Kidney epithelial cell (primary cell): Measurements from ENCODE around the gene PODN. TPM values are rescaled to one million over a fixed set of nuclear protein-coding genes. Genes with fewer than 3 reads are reported as not detected.

Source experiments
- DNase-seq: peaks from one replicate; pipeline ENCODE4 v3.0.0-alpha.2; 2010; ENCODE audit warnings: low read depth
- H3K27me3 ChIP-seq: 2 replicates; pipeline ENCODE4 v1.6.0; 2011; ENCODE audit warnings: low read length; ENCODE audit not compliant: control insufficient read depth, insufficient read depth
- H3K36me3 ChIP-seq: 2 replicates; pipeline ENCODE4 v1.5.1; 2011; ENCODE audit warnings: low read length; ENCODE audit not compliant: control insufficient read depth, insufficient read depth
- H3K4me3 ChIP-seq: 2 replicates; pipeline ENCODE4 v1.5.1; 2011; ENCODE audit warnings: low read depth, mild to moderate bottlenecking, control low read depth, low read length
- CTCF ChIP-seq: IDR thresholded peaks from 2 replicates; pipeline ENCODE4 v1.5.1; 2011; ENCODE audit warnings: mild to moderate bottlenecking, moderate library complexity, low read length, control low read depth, inconsistent platforms; ENCODE audit not compliant: insufficient read depth, poor library complexity, severe bottlenecking
- total RNA-seq: library from RNA; depleted of rRNA; stranded (reverse); fragments of >200 nt; gene quantifications from 2 replicates; pipeline ENCODE4 v1.2.3, GENCODE V29; 2015

The PODN gene
- total RNA-seq, 1 donor from 2014 or later: not detected

GRCh38 chr1:53125122-53125521 is 63.1 kb downstream of the PODN start:
- no peak for TF ChIP-seq CTCF

GRCh38 chr1:53125623-53126360 is 63.8 kb downstream of the PODN start:
- no peak for TF ChIP-seq CTCF
- H3K27me3 ChIP-seq: no peaks in the 10 kb centered on the region
- H3K4me3 ChIP-seq: no peak overlapping the region
- no peak for DNase-seq
- no peaks in the 10 kb centered on the region for H3K36me3 ChIP-seq

More at GRCh38 chr1:53125122-53125521, 63.1 kb downstream of the PODN start:
- DNase-seq: no peak
- H3K4me3 ChIP-seq: no peak overlapping the region
- no peaks in the 10 kb centered on the region for H3K36me3 ChIP-seq
- no peaks in the 10 kb centered on the region for H3K27me3 ChIP-seq

GRCh38 chr1:53126495-53126894 is 64.5 kb downstream of the PODN start:
- Histone ChIP-seq H3K36me3 (no peaks in the 10 kb centered on the region), H3K4me3 (no peak overlapping the region), H3K27me3 (no peaks in the 10 kb centered on the region)
- DNase-seq: no peak
- no peak for TF ChIP-seq CTCF

DNA sequence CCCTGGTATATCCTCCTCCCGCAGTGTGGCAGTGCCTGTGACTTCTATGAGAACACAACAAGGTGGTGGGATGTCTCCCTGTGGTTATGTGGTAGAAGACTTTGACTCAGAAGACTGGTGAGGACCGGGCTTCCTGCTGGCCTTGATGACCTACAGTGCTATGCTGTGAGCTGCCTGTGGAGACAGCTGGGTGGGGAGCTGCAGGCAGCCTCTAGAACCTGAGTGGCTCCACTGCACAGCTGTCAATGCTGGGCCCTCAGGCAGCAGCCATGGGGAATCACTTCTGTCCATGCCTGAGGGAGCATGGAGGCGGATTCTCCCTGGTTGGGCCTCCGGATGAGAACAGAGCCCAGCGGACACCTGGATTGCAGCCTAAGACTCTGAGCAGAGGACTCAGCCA is 65.5 kb downstream of the PODN start:
- Histone ChIP-seq H3K4me3 (no peak overlapping the region), H3K27me3 (no peaks in the 10 kb centered on the region), H3K36me3 (no peaks in the 10 kb centered on the region)
- DNase-seq: no peak
- no peak for TF ChIP-seq CTCF

DNA sequence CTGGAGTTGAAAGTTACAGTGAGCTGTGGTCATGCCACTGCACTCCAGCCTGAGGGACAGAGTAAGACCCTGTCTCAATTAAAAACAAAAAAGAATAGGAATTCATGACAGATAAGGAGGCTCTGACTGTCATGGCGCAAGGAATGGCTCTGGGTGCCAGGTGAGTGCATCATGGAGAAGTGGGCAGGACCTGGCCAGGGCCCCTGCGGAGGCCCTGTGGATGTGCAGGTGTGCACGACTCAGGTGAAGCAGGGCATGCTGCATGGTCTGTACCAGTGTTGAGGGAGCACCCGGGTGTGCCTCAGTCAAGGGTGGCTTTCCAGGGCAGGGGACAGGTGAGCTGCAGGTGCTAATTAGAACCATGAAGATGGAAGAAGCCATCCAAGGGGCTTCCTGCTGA is 66.4 kb downstream of the PODN start:
- no peak for DNase-seq
- TF ChIP-seq CTCF: no peak
- Histone ChIP-seq H3K4me3 (no peak overlapping the region), H3K36me3 (no peaks in the 10 kb centered on the region), H3K27me3 (no peaks in the 10 kb centered on the region)
